Parathyroid adenoma (tissue), 2 donors: ENCODE results near the gene MAT1A.

Experiments used
- H2AFZ ChIP-seq: fragments of 300-600 bp; sonication (generic); one replicate; pipeline ENCODE4 v1.7.0; 2017; ENCODE audit warnings: antibody characterized with exemption, mild to moderate bottlenecking
- H3K27ac ChIP-seq: fragments of 300-600 bp; sonication (generic); one replicate; pipeline ENCODE4 v1.7.0; 2017
- H3K27me3 ChIP-seq: fragments of 300-600 bp; sonication (generic); one replicate; pipeline ENCODE4 v1.7.0; 2017; ENCODE audit warnings: low read length; ENCODE audit not compliant: control insufficient read depth, insufficient read depth
- H3K36me3 ChIP-seq: fragments of 300-600 bp; sonication (generic); one replicate; pipeline ENCODE4 v1.7.0; 2017; ENCODE audit warnings: low read length; ENCODE audit not compliant: control insufficient read depth, insufficient read depth
- H3K4me1 ChIP-seq: fragments of 300-600 bp; sonication (generic); one replicate; pipeline ENCODE4 v1.7.0; 2017; ENCODE audit warnings: control low read depth
- H3K4me2 ChIP-seq: fragments of 300-600 bp; sonication (generic); one replicate; pipeline ENCODE4 v1.7.0; 2017; ENCODE audit warnings: low read length
- H3K4me3 ChIP-seq: fragments of 300-600 bp; sonication (generic); one replicate; pipeline ENCODE4 v1.7.0; 2017; ENCODE audit warnings: low read depth, low read length
- H3K79me2 ChIP-seq: fragments of 300-600 bp; sonication (generic); one replicate; pipeline ENCODE4 v1.7.0; 2017; ENCODE audit warnings: control low read depth
- H3K9ac ChIP-seq: fragments of 300-600 bp; sonication (generic); one replicate; pipeline ENCODE4 v1.7.0; 2017; ENCODE audit warnings: mild to moderate bottlenecking
- H3K9me3 ChIP-seq: fragments of 300-600 bp; sonication (generic); one replicate; pipeline ENCODE4 v1.7.0; 2017; ENCODE audit warnings: low read length; ENCODE audit not compliant: control insufficient read depth
- CTCF ChIP-seq: fragments of 300-600 bp; sonication (generic); IDR thresholded peaks from one replicate; pipeline ENCODE4 v1.7.0; 2017; ENCODE audit warnings: antibody characterized with exemption, mild to moderate bottlenecking
- donor health status: primary hyperparathyroidism.

Gene MAT1A

DNA sequence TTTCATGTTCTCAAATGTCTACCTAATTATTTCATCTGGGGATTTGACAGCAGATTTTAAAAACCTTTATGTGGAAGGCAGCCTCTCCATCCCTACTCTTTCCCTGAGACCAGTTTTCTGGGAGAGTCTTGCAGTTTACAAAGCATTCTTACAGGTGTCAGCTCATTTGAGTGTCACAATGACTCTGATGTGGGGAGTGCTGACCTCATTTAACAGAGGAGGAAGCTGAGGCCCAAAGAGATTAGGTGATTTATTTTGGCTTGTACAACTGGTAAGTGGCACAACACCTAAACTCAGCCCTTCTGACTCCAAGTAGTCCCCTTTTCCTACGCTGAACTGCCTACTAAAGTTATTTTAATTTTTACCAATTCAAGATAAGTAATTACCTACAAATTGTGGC is 33.3 kb upstream of the MAT1A start:
- no peaks in the 10 kb centered on the region for H3K4me1 ChIP-seq
- no peaks in the 10 kb centered on the region for H3K9me3 ChIP-seq
- H3K4me3 ChIP-seq, result no peak overlapping the region
- H3K27me3 ChIP-seq, result no peaks in the 10 kb centered on the region
- no peak for TF ChIP-seq CTCF
- no peak overlapping the region for H3K4me2 ChIP-seq
- H3K36me3 ChIP-seq, result no peaks in the 10 kb centered on the region
- H3K79me2 ChIP-seq, result no peaks in the 10 kb centered on the region
- no peak overlapping the region for H3K27ac ChIP-seq
- H2AFZ ChIP-seq, result no peak overlapping the region
- H3K9ac ChIP-seq, result no peak overlapping the region

DNA sequence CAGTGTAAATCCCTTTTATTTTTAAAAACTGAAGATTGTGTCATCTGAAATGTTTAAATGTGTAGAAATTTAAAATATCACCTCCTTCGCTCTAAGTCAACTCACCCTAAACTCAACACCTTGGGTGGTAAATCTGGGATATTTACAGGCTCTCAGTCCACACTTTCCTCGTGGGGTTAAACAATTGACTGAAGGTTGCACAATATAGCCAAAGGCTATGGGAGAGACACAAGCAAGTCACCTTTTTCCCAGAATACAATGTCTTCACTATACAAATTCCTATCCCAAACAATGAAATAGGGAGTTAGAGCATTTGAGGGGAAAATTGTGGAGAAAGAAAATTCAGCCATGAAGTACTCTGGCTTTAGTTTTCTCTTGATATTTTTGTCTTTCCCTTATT is 32.7 kb upstream of the MAT1A start:
- TF ChIP-seq CTCF, result no peak
- no peak overlapping the region for H3K4me3 ChIP-seq
- H3K4me2 ChIP-seq, result no peak overlapping the region
- H3K4me1 ChIP-seq, result no peaks in the 10 kb centered on the region
- H3K9ac ChIP-seq, result no peak overlapping the region
- no peak overlapping the region for H2AFZ ChIP-seq
- H3K36me3 ChIP-seq, result no peaks in the 10 kb centered on the region
- H3K27me3 ChIP-seq, result no peaks in the 10 kb centered on the region
- no peaks in the 10 kb centered on the region for H3K79me2 ChIP-seq
- no peaks in the 10 kb centered on the region for H3K9me3 ChIP-seq
- no peak overlapping the region for H3K27ac ChIP-seq

GRCh38 chr10:80321183-80321582 is 31.7 kb upstream of the MAT1A start:
- no peaks in the 10 kb centered on the region for H3K9me3 ChIP-seq
- no peaks in the 10 kb centered on the region for H3K79me2 ChIP-seq
- no peak overlapping the region for H3K4me3 ChIP-seq
- no peak overlapping the region for H2AFZ ChIP-seq
- no peak overlapping the region for H3K4me2 ChIP-seq
- H3K36me3 ChIP-seq, result no peaks in the 10 kb centered on the region
- TF ChIP-seq CTCF, result no peak
- H3K4me1 ChIP-seq, result no peaks in the 10 kb centered on the region
- no peaks in the 10 kb centered on the region for H3K27me3 ChIP-seq
- H3K9ac ChIP-seq, result no peak overlapping the region
- no peak overlapping the region for H3K27ac ChIP-seq

- H3K27ac ChIP-seq, result no peak overlapping the region
- H2AFZ ChIP-seq, result no peak overlapping the region
- H3K4me3 ChIP-seq, result no peak overlapping the region
- no peaks in the 10 kb centered on the region for H3K36me3 ChIP-seq
- no peak for TF ChIP-seq CTCF
- H3K79me2 ChIP-seq, result no peaks in the 10 kb centered on the region
- H3K27me3 ChIP-seq, result no peaks in the 10 kb centered on the region
- no peaks in the 10 kb centered on the region for H3K9me3 ChIP-seq
- H3K9ac ChIP-seq, result no peak overlapping the region
- no peak overlapping the region for H3K4me2 ChIP-seq
- H3K4me1 ChIP-seq, result no peaks in the 10 kb centered on the region
These were observed 30.9 kb upstream of the MAT1A start for GRCh38 chr10:80320377-80320776.

DNA sequence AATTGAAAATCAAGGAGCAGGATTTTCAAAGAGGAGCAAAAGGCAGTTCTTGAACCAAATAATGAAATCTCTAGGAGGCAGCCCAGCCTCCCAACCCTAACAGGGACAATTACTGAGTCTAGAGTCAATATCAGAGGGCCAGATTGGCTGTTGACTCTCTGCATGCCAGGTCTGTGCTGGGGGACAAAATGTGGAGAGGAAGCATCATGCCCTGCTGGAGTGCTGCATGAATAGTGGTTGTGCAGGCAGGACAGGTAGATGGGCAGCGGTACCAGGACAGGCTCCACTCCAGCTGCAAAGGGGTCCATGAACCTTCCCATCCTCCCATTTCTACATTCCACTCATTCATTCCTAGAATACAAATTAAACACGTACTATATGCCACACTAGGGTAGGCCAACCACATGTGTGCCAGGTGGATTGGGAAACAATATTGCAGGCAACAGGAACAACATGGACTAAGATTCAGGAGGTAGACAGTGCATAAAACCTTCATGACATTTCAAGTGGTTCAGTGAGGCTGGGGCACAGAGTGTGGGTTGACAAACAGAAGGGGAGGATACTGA is 30.4 kb upstream of the MAT1A start:
- Histone ChIP-seq H3K4me3 (no peak overlapping the region), H3K4me2 (no peak overlapping the region), H3K4me1 (no peaks in the 10 kb centered on the region), H2AFZ (no peak overlapping the region), H3K9ac (no peak overlapping the region), H3K27ac (no peak overlapping the region), H3K27me3 (no peaks in the 10 kb centered on the region), H3K9me3 (no peaks in the 10 kb centered on the region), H3K79me2 (no peaks in the 10 kb centered on the region), H3K36me3 (no peaks in the 10 kb centered on the region)
- TF ChIP-seq CTCF, result no peak
